Heart left ventricle (tissue), 16 donors: ENCODE measurements around the gene ING5. TPM values are rescaled to one million over a fixed set of nuclear protein-coding genes. Genes with fewer than 3 reads are reported as not detected.

ENCODE experiments used
- ATAC-seq, 4 donors: fragments of 200-7000 bp; cut with Tn5 transposase; one replicate each; pipeline ENCODE4 v1.9.1; 2020 to 2022; ENCODE audit warnings: moderate library complexity in 4 of 4, mild to moderate bottlenecking in 3 of 4, moderate number of reproducible peaks in 1 of 4
- DNase-seq, 5 donors: peaks; one replicate each; pipeline ENCODE4 v3.0.0-alpha.2; 2020
- H3K27ac ChIP-seq, 12 donors: fragments of 200-600 bp; sonication (generic) in 4 of 12; one replicate each; pipeline versions ENCODE4 v1.5.0 to v1.8.0; 2016 to 2022; ENCODE audit warnings: mild to moderate bottlenecking in 2 of 12
- H3K27me3 ChIP-seq, 9 donors: fragments of 200-600 bp; sonication (generic) in 2 of 9; one replicate each; pipeline versions ENCODE4 v1.5.1 to v1.8.0; 2016 to 2022; ENCODE audit warnings: mild to moderate bottlenecking in 3 of 9
- H3K36me3 ChIP-seq, 9 donors: fragments of 200-600 bp; sonication (generic) in 2 of 9; one replicate each; pipeline versions ENCODE4 v1.5.0 to v1.8.0; 2018 to 2022; ENCODE audit warnings: mild to moderate bottlenecking in 2 of 9
- H3K4me1 ChIP-seq, 12 donors: fragments of 200-600 bp; sonication (generic) in 4 of 12; one replicate each; pipeline versions ENCODE4 v1.5.0 to v1.8.0; 2016 to 2022; ENCODE audit warnings: mild to moderate bottlenecking in 3 of 12
- H3K4me3 ChIP-seq, 12 donors: fragments of 200-600 bp; sonication (generic) in 4 of 12; one replicate each; pipeline versions ENCODE4 v1.5.0 to v1.8.0; 2017 to 2022; ENCODE audit warnings: mild to moderate bottlenecking in 9 of 12, moderate library complexity in 4 of 12
- H3K9me3 ChIP-seq, 12 donors: fragments of 200-600 bp; sonication (generic) in 4 of 12; one replicate each; pipeline versions ENCODE4 v1.5.0 to v1.8.0; 2016 to 2022; ENCODE audit warnings: mild to moderate bottlenecking in 1 of 12
- POLR2A ChIP-seq, 2 donors: fragments of 450-650 bp; IDR thresholded peaks; one replicate each; pipeline ENCODE4 v1.6.1; 2017; ENCODE audit warnings: antibody characterized with exemption in 2 of 2, mild to moderate bottlenecking in 2 of 2, moderate library complexity in 2 of 2
- WGBS, 4 donors: extraction: QIAGEN DNeasy Blood & Tissue Kit in 2 of 4; methylation state at CpG; one replicate each; pipeline versions ENCODE4 v1.1.5 to v1.1.7; 2013 to 2018; 5-methylcytosine and 5-hydroxymethylcytosine counted together
- intact Hi-C, 10 donors: fragments of 100-400 bp; cut with DNase I; formaldehyde crosslinking; loops; one replicate each; pipeline versions ENCODE4 v1.11.1 to v1.14.2; 2022
- polyA plus RNA-seq, 2 donors: library from polyadenylated mRNA; stranded (reverse); fragments of 200-250 nt; gene quantifications; one replicate each; pipeline ENCODE4 v1.2.3, GENCODE V29; 2013
- total RNA-seq, 9 donors: library from RNA; depleted of rRNA in 2 of 9; stranded (reverse); fragments of >200 nt in 2 of 9; fragmentation: NEBNext Ultra II Directional in 3 of 9; extraction: Animal tissue kit (Norgen Biotek cat#: 25700) in 3 of 9; gene quantifications; one replicate each; pipeline versions ENCODE4 v1.1.0 to v1.2.4, GENCODE V29; 2016 to 2023
- TF ChIP-seq, protein P1 (sequence below), 12 donors: fragments of 200-600 bp; sonication (generic) in 4 of 12; IDR thresholded peaks; one replicate each; pipeline versions ENCODE4 v1.5.0 to v1.8.0; 2018 to 2022; ENCODE audit warnings: antibody characterized with exemption in 12 of 12, mild to moderate bottlenecking in 5 of 12
- donor health status: ischemic (EF 13 %, LVEDD 7.1; RV severe dilation, severe dysfunction).
- donor health status: healthy with polysubstance abuse.
- donor health status: DM: no; HTN: yes; CAD: no.
- donor health status: DM: no; HTN: no; CAD: no.
- donor health status: ischemic (EF 25% LVEDD 6.9; RV normal size, moderate dysfunction).
- donor health status: ischemic (EF 25% LVEDD 5.7; RV mildly dilated, moderate dysfunction).
- donor health status: healthy.
- donor health status: DM: yes; HTN: yes; CAD: no.
- donor health status: ischemic (EF 35%, LVEDD 5.7; RV mildly dilated, moderate dysfunction).
- donor health status: nonischemic (EF 11% LVEDD 7.7; RV severe dilation, severe dysfunction).
- donor health status: DM: yes; HTN: yes; CAD: no.
- donor health status: PGD.
- donor health status: ischemic (EF 29% LVEDD 5.4; RV normal size, mild dysfunction).
- donor health status: nonischemic (EF 23%, LVEDD 6.1; RV moderate dilation, normal function).

Gene ING5
- total and polyA plus RNA-seq, 11 donors: 11.8 to 29.3 (median 18.2) TPM

DNA sequence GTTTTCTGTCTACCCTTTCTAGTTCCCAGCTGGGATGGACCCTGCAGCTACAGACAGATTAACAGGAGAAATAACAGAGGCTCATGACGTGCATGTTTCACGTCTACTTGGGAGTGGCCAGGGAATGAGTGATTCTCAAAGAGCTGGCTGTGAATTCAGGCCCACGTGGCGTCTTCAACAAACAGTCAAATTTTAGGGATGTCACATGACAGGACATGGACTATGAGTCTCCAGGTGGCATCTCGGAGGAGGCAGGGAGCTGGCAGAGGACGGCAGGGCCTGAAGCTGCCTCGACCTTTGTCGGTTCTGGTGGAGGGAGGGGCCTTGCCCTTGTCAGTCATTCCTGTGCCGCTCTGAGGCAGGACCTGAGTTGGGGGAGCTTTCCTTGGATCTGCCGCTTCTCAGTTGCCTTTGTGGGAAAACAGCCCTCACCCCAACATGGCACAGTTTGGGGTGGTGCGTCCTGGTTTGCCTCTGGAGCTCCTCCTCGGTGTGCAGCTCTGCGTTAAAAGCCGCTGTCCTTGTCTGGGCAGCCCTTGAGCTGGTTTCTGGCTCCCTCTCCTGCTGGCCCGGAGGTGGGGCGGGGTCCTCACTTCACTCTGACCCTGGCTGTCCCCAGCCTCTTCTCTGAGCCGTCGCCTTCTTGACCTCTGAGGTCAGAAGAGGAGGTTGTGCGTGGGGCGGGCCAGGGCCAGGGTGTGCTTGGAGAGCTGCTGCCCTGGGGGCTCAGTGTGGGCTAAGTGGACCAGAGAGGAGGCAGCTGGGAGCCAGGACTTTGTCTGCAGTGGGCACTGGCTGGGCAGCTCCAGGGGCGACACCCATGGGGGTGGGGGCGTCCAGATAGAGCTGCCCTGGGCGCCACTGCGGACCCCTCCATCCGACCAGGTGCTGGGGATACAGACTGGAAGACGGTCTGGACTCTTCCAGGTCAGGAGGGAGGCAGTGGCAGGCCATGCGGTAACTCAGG is 62.7 kb downstream of the ING5 start:
- intact Hi-C loops: no loop called here
- peaks cover 0 to 4% (median 0%) of the 10 kb centered on the region in 12 donors for H3K9me3 ChIP-seq
- ATAC-seq (no peak), DNase-seq (no peak)
- no peak overlapping the region for H3K27ac ChIP-seq
- H3K4me1 ChIP-seq: no peaks in the 10 kb centered on the region
- no peaks in the 10 kb centered on the region for H3K27me3 ChIP-seq
- TF ChIP-seq POLR2A (IDR thresholded peaks at IDR 0.05): no peak
- TF ChIP-seq, protein P1, sequence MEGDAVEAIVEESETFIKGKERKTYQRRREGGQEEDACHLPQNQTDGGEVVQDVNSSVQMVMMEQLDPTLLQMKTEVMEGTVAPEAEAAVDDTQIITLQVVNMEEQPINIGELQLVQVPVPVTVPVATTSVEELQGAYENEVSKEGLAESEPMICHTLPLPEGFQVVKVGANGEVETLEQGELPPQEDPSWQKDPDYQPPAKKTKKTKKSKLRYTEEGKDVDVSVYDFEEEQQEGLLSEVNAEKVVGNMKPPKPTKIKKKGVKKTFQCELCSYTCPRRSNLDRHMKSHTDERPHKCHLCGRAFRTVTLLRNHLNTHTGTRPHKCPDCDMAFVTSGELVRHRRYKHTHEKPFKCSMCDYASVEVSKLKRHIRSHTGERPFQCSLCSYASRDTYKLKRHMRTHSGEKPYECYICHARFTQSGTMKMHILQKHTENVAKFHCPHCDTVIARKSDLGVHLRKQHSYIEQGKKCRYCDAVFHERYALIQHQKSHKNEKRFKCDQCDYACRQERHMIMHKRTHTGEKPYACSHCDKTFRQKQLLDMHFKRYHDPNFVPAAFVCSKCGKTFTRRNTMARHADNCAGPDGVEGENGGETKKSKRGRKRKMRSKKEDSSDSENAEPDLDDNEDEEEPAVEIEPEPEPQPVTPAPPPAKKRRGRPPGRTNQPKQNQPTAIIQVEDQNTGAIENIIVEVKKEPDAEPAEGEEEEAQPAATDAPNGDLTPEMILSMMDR (IDR thresholded peaks at IDR 0.05): no peak
- H3K4me3 ChIP-seq: no peak overlapping the region
- H3K36me3 ChIP-seq: peaks cover 0 to 17% (median 5%) of the 10 kb centered on the region in 9 donors
- WGBS, 4 donors: 86 to 93% (median 89%) methylated on average over 13 to 27 of the region's 27 CpGs

DNA sequence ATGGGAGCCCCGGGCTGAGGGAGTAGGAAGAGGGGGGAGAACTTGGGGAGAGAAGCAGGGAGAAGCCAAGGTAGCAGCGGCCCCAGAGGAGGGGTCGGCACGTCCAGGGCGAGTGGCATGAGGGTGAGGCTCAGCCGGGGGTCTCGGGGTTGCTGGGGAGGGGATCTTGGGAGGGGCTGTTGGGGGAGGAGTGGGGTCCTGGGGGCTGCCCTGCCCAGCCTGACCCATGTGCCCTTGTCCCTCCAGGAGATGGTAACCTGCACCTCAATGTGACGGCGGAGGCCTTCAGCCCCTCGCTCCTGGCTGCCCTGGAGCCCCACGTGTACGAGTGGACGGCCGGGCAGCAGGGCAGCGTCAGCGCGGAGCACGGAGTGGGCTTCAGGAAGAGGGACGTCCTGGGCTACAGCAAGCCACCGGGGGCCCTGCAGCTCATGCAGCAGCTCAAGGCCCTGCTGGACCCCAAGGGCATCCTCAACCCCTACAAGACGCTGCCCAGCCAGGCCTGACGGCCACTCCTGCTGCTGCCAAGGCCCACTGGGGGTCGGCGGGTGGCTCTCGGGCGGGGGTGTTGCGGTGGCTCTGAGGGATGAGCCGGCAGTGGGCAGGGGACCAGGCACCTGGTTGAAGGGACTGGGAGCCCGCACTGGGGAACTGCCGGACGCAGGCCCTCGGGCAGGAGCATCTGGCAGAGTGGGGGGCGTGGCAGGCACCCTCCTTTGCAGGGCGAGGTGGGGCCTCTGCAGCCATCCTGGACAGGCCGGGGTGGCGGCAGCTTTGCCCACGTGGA is 65.8 kb downstream of the ING5 start:
- no peak overlapping the region for H3K27ac ChIP-seq
- H3K4me1 ChIP-seq: peaks cover 0 to 10% (median 0%) of the 10 kb centered on the region in 12 donors
- peaks cover 0 to 5% (median 0%) of the 10 kb centered on the region in 9 donors for H3K36me3 ChIP-seq
- WGBS, 4 donors: 93 to 96% (median 94%) methylated on average over 21 to 37 of the region's 37 CpGs
- intact Hi-C loops: no loop called here
- H3K9me3 ChIP-seq: no peaks in the 10 kb centered on the region
- H3K27me3 ChIP-seq: peaks cover 0 to 10% (median 0%) of the 10 kb centered on the region in 9 donors
- DNase-seq (peak in 1 of 5 donors; percentile 4), ATAC-seq (peak in 1 of 4 donors; percentile 8)
- TF ChIP-seq POLR2A (IDR thresholded peaks at IDR 0.05): no peak
- TF ChIP-seq, protein P1 (IDR thresholded peaks at IDR 0.05): no peak
- no peak overlapping the region for H3K4me3 ChIP-seq

DNA sequence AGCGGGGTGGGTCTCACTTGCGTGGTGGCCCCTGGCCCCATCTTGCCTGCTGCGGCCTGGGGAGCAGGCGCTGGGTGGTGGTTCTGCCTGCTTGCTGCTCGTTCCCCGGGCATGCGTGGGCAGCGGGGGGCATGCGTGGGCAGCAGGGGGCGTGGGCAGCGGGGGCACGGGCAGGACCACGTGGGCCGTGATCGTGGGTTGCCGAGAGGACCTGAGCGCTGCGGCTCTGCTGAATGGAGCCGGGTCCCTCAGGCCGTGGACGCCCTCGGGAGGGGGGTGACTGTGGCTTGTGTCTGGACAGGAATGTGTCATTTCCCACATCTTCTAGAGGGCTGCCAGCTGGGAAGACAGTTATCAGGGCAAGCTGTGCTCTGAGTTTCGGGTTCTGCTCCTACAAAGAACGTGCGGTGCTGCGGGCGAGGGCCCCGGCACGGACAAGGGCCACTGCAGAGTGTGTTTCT is 66.4 kb downstream of the ING5 start:
- Histone ChIP-seq H3K9me3 (no peaks in the 10 kb centered on the region), H3K27ac (no peak overlapping the region), H3K27me3 (peaks cover 0 to 16% (median 0%) of the 10 kb centered on the region in 9 donors), H3K4me1 (peaks cover 0 to 10% (median 0%) of the 10 kb centered on the region in 12 donors), H3K36me3 (peaks cover 0 to 5% (median 0%) of the 10 kb centered on the region in 9 donors), H3K4me3 (no peak overlapping the region)
- WGBS, 4 donors: 88 to 92% (median 90%) methylated on average over 17 to 29 of the region's 29 CpGs
- intact Hi-C loops: no loop called here
- peak in 1 of 5 donors; percentile 5 for DNase-seq
- peak in 1 of 4 donors; percentile 12 for ATAC-seq
- TF ChIP-seq, protein P1 (IDR thresholded peaks at IDR 0.05): no peak
- TF ChIP-seq POLR2A (IDR thresholded peaks at IDR 0.05): no peak
